KG1 (cell line): ENCODE measurements around the gene FECH.

Experiments
- DNase-seq: peaks from one replicate; lab custom pipeline; 2025; lab: John Stamatoyannopoulos, UW

Gene FECH

GRCh38 chr18:57581301-57581934 lies 5.1 kb downstream of the FECH start:
- DNase-seq = peak; percentile 32

- no peak for DNase-seq
Observed at GRCh38 chr18:57579934-57580333, 6.6 kb downstream of the FECH start.

DNA sequence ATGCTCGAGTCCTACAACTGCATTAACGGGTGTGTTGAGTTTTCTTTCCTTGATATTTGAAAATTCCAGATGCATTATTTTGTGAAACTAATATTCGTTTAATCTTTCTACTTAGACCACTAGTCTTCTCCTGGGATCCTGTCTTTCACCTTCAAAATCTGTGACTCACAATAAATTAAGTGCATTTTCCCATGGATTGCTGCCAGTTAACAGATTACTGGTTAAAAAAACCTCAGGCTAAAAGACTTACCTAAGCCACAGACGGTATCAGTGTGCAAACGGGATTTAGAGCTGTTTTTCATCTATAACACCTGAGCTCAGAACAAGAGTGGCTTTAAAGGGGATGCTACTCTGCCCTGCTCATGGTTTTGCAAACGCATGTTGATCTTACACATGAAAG lies 10.2 kb downstream of the FECH start:
- DNase-seq = no peak

DNA sequence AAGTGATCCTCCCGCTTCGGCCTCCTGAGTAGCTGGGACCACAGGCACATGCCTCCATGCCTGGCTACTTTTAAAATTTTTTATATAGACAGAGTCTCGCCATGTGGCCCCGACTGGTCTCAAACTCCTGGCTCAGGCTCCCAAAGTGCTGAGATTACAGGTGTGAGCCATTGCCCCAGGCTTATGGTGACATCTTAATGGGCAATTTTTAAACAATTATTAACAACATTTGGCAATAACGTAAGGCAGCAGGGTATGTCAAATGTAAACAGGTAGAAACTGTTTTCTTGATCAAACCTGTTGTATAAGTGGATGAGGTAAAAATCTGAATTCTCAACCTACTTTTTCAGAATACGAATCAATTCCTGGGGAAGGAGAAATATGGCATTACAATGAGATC lies 11.0 kb downstream of the FECH start:
- no peak for DNase-seq

- DNase-seq = no peak
Observed at GRCh38 chr18:57574866-57575265, 11.6 kb downstream of the FECH start.

DNA sequence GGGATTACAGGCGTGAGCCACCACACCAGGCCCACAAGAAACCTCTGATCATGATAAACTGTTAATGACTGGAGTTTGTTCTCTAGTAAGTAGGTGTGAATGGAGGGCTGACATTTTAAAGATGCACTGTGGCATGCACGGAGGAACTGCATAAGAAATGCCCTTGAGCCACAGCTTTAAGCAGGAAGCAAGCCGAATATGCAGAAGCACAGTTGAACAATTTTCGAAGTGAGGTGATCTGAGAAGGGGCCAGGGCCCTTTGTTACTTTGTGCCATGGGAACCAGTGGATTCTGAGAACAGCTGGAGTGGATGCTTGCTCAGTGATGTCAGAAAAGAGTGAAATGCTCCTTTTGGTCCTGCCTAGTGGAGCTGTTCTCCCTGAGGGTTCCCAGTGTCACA lies 16.3 kb downstream of the FECH start:
- no peak for DNase-seq

DNA sequence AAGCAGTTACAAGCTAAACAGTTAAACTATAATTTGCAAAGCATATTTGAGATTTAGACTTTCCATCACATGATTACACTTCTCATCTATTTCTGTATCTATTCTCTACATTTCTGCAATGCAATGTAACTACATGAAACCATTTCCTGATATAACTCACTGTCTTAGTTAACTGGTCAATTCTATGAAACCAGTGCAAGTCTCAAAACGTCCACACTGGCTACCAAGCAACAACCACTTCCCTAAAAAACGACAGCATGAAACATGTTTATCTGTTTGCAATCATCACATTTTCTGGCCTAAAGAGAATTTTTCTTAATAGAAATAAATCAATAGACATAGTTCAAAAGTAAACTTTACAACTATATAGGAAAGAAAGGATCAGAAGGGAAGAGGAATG lies 17.4 kb downstream of the FECH start:
- DNase-seq = no peak

GRCh38 chr18:57561728-57562423 lies 24.6 kb downstream of the FECH start:
- peak; percentile 49 for DNase-seq

DNA sequence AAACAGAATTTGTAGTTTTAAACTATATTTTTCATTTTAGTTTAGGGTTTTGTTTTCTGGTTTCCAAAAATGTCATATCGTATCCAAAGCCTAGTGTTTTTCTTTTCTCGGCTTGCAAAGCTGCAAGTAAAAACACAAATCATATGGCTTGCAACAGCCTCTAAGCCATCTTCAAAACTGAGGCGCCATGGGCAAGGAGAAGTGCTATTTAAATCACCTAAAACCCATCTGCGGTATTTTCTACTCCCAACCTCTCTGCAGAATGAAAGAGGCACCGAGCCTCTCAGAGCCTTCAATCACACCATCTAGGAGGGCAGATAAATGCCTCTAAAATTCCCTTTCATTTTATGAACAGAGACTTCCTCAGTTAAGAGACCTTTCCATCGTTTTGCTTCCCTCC lies 25.2 kb downstream of the FECH start:
- no peak for DNase-seq

GRCh38 chr18:57559314-57559713 lies 27.2 kb downstream of the FECH start:
- DNase-seq = no peak

- DNase-seq = no peak
Observed at GRCh38 chr18:57555134-57555533, 31.4 kb downstream of the FECH start.

DNA sequence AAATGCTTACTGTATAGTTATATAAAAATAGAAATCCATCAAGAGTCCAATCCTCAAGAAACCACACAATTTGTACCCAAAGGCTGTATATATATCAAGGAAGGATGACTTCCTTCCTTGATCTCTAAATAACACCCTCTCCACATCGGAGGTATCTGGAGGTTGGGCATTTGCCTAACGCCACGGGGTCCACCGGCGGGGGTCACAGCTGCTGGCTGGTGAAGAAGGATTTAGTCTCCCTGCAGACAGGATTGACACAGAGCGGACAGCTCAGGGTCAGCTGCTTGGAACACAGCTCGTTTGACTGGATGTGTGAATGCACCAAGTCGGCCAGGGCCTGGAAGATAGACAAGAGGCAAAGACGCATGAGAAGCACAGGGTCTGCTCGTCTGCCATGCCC lies 36.0 kb downstream of the FECH start:
- DNase-seq = no peak

DNA sequence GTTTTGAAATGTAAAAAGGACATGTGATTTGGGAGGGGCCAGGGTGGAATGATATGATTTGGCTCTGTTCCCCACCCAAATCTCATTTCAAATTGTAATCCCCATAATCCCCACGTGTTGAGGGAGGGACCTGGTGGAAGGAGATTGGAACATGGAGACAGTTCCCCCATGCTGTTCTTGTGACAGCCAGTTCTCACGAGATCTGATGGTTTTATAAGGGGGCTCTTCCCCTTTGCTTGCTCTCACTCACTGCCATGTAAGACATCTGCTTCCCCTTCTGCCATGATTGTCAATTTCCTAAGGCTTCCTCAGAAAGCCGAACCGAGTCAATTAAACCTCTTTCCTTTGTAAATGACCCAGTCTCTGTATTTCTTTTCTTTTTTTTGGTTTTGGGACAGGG lies 39.2 kb downstream of the FECH start:
- DNase-seq = no peak

GRCh38 chr18:57544936-57545660 lies 41.4 kb downstream of the FECH start:
- no peak for DNase-seq

- DNase-seq = no peak
Observed at GRCh38 chr18:57543560-57543959, 42.9 kb downstream of the FECH start.

DNA sequence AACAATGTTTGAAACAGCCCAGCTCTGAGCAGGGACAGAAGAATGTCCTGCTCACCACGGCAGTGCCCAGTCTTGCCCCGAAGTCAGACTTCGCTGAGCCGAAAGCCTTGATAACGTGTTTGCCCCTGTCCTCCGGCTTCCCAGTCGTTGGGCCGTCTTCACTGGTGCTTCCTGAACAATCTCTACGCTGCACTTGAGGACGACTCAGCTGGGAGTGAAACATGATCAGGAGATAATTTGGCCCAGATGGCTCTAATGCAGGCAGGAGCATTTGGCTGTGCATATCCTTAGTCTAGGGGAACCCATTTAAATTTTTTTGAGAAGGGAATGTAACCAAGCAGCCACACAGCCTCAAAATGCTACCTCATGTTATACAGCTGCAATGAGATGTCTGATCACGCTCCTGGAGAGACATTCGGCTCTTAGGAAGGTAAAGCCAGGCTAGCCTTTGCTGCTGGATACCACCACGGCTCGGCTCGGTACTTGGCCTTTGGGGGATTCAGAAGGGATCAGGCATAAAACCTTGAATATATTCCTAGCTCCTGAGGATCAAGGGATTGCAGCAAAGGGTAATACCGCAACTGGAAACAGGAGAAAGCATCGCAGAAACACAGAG lies 43.6 kb downstream of the FECH start:
- no peak for DNase-seq

DNA sequence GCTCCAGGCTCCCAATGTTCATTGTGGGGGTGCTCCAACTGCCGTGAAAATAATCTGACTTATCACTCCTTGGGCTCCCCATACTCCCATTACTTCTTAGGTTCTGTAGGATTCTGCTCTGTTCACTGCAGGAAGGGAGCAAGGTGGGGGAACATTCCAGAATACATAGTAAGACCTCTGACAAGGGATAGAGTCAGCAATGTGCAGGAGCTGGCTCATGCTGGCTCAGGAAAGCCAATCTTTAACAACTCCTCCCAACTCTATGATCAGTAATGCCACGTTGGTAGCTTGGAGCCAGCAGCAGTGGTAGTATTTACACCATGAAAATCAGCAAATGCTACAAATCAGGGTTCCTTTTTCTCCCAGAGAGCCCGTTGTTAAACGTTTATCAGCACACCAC lies 44.4 kb downstream of the FECH start:
- DNase-seq = no peak

DNA sequence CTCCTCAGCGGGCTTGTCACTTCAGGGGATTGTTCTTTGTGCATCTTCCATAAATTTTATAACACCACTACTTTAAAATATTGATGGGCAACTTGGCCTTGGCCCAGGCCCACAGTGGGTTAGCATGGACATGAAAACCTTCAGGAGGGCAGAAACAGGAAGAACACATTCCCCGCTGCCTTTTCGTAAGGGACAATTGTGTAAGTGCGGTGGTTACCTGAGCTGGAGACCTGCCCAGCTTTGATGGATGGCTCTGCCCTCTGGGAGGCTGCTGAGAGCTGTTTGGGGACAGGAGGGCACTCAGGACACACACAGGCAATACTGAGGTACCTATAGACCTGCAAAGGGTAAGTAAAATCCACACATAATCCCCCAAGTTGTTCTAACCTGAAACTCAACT lies 46.8 kb downstream of the FECH start:
- DNase-seq = no peak

- no peak for DNase-seq
Observed at GRCh38 chr18:57538614-57539013, 47.9 kb downstream of the FECH start.

DNA sequence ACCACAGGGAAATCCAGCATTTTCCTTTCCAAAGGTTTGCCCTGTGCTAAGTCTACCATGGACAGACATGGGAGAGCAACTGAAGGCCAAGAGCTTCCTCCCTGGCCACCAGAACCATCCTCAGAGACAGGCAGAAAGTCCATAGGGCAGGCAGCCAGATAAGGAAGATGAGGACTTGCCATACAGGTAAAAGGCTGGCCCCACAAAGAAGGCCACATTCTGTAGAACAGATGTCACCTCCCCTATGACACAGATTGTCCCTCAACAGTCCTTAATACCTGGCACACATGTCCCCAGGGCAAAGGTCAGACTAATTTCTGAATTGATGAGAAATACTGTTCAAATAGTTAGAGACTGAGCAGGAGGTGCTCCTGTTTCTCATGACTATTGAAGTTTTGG lies 52.0 kb downstream of the FECH start:
- DNase-seq = no peak

DNA sequence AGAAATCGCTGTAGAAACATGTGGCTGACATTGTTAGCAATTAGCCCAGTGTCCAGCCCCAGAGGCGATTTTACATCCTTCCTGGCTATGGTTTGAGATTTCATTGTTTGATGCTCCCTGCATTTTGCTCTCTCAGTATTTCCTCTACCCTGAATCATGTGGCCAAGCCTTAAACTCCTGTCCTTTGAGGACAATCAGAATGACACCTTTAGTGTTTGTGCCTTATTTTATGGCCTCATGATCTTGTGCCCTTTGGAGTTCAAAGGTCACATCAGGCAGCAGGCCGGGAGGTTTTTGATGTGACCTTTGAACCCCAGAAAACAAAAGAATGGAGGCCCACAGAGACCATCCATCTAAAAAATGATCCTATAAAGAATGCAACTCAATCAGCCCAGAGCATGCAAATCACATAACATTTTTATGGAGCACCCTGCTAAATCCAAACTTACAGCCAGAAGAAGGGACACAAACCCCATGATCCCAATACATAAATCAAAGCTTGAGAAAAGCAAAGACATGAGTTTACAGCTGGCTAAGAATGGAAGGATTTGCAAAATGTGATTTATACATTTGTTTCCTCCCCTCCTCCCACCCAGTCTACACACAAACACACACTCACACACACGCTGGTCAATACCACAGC lies 52.5 kb downstream of the FECH start:
- no peak for DNase-seq
